Activated T-cell treated with anti-CD3 and anti-CD28 coated beads, Interleukin-2, amount 50 U/mL, for 48 hours (primary cell): ENCODE results near the gene ROBO1.
"Not testable (repeated sequence)": the region's sequence is repeated elsewhere in the genome, so short reads cannot be mapped to it uniquely, and the experiment has no call there.

Experiments used
- DNase-seq, 2 experiments: peaks; one replicate each; pipeline ENCODE4 v3.0.0-alpha.2; 2020

The ROBO1 gene

DNA sequence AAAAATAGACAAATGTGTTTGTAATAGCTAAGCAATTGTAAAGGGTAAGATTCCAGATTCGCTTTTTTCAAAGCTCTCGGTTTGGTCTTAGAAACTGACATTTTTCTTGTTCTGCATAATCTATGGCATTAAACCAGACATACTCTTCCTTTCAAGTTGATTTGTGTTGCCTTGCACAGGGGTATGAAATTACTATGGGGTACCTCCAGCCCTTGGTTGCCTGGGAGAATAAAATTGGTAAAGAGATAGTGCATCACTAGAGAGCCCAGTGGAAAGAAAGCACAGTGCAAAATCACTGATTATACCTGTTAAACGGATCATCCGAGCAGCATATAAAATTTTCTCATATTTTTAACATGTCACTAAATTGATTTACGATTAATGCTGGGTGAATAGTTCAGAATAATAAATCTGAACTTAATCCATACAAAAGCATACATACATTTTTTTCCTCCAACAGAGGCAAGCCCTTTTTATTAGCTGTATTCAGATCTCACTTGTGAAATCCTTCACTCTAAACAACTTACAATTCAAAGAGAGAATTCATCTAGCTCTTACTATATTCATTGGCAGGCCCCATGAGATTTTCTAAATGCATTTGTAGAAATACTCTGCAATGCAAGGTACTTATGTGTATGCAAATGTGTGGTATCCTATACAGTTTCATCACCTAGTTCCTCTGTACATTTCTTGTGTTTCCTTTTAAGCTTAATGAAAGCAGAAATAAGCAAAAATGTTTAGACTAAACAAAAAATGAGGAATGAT is 224.4 kb downstream of the ROBO1 start:
- DNase-seq: no peak

DNA sequence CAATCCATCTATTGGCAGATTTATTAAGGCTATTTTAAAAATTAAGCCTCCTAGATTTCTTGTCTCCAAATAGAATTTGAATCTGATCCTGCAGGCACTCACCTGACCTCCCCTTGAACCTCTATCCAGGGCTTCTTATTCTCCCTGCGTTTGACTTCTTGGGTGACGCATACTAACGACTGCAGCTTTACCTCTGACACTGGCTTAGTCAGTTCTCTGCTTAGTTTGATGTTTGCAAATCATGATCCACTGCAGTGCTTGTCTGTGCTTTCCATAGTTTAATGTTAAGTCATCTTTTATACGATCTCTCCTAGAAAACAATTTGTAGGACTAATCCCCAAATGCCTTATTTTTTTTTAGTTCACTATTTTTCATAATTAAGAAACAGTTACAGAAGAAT is 233.1 kb downstream of the ROBO1 start:
- no peak for DNase-seq

DNA sequence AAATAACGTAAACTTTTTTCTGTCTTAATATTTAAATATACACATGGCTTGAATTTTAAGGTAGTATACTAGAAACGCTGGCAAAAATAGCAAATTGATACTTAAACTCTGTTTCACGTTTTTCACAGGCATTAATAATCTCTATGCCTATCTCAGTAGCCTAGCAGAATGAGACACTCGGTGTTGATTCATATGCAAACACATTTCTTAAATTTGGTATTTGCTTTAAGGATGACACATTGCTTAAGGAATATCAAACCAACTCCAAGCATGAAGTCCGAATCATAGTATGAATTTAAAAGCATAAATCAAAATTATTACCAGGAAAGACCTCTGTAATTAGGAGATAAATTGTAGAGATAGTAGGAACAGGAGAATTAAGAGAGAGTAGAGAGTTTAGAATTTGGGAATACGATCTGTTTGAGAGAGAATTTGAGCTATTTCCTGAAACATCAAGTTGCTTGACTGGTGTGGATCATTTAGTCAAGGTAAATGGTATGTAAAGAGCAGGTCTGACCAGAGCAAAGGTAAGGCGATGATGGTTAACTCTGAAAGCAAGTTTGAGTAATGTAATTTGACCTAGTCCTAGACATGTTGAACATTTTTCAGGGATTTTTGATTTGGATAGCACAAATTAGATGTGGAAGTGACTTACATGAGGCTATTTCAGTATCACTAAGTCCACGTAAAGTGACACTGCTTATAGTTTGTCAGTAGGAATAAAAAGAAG is 236.1 kb downstream of the ROBO1 start:
- DNase-seq: no peak

GRCh38 chr3:79521221-79521848 is 246.5 kb downstream of the ROBO1 start:
- DNase-seq: no peak

- DNase-seq: no peak
Observed at GRCh38 chr3:79517766-79518413, 249.9 kb downstream of the ROBO1 start.

GRCh38 chr3:79516795-79517194 is 251.0 kb downstream of the ROBO1 start:
- DNase-seq: no peak

DNA sequence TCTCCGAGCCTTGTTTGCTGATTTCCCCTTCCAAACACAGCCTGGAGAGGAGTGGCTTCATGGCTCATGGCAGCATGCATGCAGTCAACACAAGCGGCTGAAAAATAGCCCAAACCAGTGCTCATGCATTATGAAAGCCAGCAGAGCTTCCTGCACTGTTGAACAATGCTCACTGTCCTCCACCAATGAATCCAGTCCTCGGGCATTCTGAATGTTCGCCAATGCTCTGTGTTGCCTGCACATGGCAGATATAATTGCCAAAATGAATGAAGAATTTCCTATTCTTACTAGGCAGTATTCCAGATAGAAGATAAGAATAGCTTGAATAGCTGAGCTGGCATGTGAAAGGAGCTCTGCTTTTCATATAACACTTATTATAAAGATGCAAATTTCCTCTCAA is 252.7 kb downstream of the ROBO1 start:
- no peak for DNase-seq

DNA sequence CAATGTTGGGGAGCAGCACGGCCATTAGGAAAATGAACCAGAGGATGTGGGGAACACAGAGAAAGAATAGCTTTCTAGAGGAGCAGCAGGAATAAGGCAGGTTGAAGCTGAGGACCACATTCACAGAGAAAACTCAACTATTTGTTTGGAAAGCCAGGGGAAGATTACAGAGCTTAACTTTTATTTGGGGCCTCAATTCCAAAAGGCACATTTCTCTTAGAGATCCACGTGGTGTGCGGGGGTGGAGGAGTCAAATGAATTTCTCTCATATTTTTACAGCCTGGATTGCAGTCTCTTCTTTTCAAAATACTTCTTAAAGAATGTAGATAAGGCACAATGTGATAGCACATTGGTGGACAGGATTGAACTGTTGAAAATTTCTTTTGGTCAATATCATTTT is 253.7 kb downstream of the ROBO1 start:
- no peak for DNase-seq

DNA sequence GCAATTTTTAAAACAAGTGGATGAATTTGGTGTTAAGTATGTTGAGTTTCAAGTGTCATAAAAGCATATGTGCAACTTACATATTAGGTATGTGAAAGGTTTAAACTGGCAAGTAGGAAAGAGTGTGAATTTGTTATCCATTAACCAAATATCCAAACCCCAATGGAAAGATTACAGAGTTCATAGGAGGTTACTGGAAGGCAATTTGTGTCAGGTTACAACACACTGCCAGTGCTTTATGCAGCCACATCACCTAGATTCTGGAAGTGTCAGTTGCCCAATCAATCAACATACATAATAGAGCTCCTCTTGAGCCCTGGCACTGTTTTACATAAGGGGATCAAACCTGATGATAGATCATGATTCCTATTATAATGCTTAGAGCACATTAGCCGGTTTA is 261.0 kb downstream of the ROBO1 start:
- no peak for DNase-seq

DNA sequence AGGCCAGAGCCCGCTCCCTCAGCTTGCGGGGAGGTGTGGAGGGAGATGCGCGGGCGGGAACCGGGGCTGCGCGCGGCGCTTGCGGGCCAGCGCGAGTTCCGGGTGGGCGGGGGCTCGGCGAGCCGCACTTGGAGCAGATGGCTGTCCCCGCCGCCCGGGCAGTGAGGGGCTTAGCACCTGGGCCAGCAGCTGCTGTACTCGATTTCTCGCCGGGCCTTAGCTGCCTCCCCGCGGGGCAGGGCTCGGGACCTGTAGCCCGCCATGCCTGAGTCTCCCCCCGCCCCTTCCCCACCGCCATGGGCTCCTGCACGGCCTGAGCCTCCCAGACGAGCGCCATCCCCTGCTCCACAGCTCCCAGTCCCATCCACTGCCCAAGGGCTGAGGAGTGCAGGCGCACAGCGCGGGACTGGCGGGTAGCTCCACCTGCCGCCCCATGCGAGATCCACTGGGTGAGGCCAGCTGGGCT is 265.5 kb downstream of the ROBO1 start:
- DNase-seq: not testable (repeated sequence)

DNA sequence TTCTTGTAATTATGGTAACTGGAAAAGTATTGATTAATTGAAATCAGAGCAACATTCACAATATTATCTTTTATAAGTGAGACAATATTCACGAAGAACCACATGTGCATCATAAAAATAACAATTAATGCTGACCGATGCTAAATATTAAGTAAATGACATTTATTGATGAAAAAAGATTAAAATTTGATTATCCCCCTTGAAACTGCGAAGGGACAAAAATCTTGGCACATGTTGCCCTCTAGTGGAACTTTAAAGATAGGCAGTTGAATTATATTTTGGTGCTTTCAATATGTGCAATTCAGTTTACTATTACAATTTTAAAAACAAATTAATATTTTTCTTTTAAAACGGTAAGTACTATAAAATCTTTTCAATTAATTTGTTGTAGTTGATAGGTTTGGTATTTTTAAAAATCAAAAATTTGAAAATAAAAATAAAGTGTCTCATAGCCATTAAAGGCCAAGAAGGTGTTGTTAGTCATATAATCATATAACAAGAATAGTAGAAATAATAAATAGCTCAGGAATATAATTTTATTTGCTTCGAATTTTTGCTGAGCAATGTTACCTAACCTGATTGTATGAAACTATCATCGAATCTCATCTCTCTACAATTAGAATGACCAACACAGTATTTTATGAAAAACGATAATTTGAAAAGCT is 270.2 kb downstream of the ROBO1 start:
- DNase-seq: no peak

- DNase-seq: no peak
Observed at GRCh38 chr3:79491029-79491641, 276.7 kb downstream of the ROBO1 start.

DNA sequence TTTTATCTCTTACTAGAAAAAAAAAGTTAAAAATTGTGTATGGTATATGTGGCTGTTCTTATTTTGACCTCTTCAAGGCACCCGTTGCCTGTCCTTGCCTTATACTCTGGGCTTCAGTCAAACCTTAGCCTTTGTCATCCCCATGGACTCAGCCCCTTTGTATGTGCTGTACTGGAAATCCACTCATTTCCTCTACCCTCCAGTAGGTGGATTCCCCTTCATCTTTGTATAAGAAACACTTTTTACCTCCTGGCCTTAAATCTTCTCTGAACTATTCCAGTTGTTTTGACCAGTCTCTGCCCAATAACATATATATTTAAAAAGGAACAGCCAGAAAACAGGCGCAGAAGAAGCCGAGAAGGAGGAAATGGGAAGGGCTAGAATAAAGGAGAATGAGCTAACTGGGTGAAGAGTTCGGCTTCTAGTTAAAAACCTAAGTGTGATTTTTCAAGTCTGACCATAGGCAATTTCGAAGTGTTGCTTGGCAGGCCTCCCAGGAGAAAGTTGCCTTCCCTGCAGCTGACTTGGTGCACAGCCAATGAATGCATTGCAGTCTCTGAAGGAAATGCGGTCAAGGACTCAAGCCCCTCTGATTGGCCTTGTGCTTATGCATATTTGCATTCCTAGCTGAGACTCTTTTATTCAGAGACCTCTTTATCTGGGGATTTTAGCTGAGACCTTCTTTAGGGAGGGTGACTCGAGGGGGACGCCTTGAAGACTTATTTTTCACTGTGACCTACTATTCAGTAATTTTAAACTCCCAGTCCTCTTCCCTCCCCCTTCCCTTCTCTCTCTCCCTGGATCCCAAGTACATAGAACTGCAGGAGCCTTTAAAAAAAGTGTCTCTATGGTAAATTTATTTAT is 277.4 kb downstream of the ROBO1 start:
- no peak for DNase-seq

DNA sequence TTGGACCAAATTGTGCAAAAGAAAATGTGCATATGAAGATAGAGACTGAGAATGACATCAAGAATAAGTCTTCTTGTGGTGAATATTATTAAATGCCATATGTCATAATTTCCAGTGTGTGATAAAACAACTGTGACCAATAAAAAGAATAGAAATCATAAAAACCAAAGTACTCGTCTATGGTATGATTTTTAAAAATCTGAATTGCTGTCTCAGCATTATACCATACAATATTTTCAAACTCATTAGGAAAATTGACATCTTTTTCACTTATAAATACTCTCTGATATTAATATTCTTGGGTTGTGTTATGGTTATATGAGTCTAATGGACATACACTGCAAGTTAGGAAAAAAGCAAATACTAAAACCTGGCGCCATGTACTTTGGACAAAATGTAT is 279.4 kb downstream of the ROBO1 start:
- DNase-seq: no peak

GRCh38 chr3:79480746-79481145 is 287.1 kb downstream of the ROBO1 start:
- DNase-seq: no peak

- DNase-seq: no peak
Observed at GRCh38 chr3:79478620-79479019, 289.2 kb downstream of the ROBO1 start.

DNA sequence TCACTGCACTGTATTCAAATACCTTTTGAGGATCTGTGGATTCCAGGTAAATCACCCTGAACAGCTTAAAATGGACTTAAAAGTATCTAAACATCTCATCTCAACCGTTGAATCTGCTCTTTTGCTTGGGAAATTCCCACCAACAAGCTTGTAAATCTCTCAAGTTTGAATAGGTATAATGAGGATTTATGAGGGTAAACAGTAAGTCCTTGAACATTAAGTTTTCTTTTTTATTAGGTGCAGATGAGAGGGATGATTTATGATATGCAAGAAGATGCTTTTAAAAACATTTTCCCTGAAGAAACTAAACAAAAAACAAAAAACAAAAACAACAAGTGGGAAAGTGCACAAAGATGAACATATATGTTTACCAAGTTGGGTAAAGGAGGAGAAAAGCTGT is 290.6 kb downstream of the ROBO1 start:
- DNase-seq: no peak

GRCh38 chr3:79473993-79474392 is 293.8 kb downstream of the ROBO1 start:
- no peak for DNase-seq

GRCh38 chr3:79467721-79468120 is 300.1 kb downstream of the ROBO1 start:
- DNase-seq: no peak

DNA sequence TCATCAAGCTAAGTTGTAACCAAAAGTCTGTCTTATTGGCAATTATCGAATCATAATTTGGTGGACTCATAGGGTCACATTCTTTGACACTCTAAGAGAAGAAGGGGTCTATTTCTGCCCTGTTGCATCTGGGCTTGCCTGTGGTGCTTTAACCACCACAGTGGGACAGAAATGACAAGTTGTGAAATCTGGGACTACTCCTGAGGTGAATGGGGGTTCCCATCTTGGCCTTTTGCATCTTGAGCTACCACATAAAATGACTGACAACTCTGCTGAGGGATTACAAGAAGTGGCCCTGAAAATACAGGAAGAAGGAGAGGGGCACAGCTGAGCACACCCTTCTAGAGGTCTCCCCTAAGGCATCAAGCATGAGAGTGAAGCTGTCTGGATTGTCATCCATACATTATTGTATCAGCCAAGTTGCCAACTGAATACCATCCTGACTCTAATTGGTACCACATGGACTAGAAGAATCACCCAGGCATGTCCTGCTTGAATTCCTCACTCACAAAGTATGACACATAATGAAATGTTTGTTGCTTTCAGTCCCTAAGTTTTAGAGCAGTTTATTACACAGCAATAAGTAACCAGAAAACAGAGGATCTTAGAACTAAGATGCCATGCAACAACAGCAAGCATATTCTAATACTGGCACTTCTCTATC is 306.5 kb downstream of the ROBO1 start:
- no peak for DNase-seq

GRCh38 chr3:79453600-79453999 is 314.2 kb downstream of the ROBO1 start:
- DNase-seq: no peak
